GM12878 (cell line): Measurements from ENCODE around the gene MRPS9. TPM values are rescaled to one million over a fixed set of nuclear protein-coding genes. Genes with fewer than 3 reads are reported as not detected.

Source experiments
- ATAC-seq: fragments of 200-7000 bp; cut with Tn5 transposase; 3 replicates; pipeline ENCODE4 v1.9.1; 2020; ENCODE audit warnings: mild to moderate bottlenecking, moderate library complexity
- BruUV-seq: library from RNA; stranded (reverse); fragments of 400-500 nt; replicated peaks from 2 replicates; lab custom pipeline; 2021; lab: Mats Ljungman, UMichigan
- CTCF ChIA-PET: fragments of 300-600 bp; sonication (Branson Sonifier 250); formaldehyde crosslinking; extraction: SDS; loops from one replicate; lab custom pipeline; 2021; ENCODE audit warnings: inconsistent platforms; lab: Yijun Ruan, JAX
- POLR2A ChIA-PET: fragments of 350-600 bp; formaldehyde crosslinking; extraction: SDS; loops from one replicate; lab custom pipeline; 2021; ENCODE audit warnings: inconsistent platforms; lab: Charles Lee
- RAD21 ChIA-PET: fragments of 300-600 bp; sonication (Branson Sonifier 250); formaldehyde crosslinking; loops from one replicate; lab custom pipeline; 2023; ENCODE audit warnings: antibody characterized with exemption; ENCODE audit not compliant: unreplicated experiment; lab: Charles Lee
- SMC1A ChIA-PET: fragments of 300-600 bp; sonication (Branson Sonifier 250); formaldehyde crosslinking; loops from one replicate; lab custom pipeline; 2023; ENCODE audit not compliant: unreplicated experiment, uncharacterized antibody; lab: Charles Lee
- DNase-seq: peaks from one replicate; pipeline ENCODE4 v3.0.0-alpha.2; 2011; ENCODE audit warnings: low read depth, low spot score
- FAIRE-seq: peaks from 3 replicates; lab custom pipeline; 2011; peaks lifted over from hg19 to GRCh38; lab: Jason Lieb, UNC
- H2AFZ ChIP-seq: 2 replicates; pipeline ENCODE4 v1.6.0; 2011; ENCODE audit warnings: low read depth, low read length, control low read depth; ENCODE audit not compliant: control insufficient read depth
- H3K27ac ChIP-seq: 2 replicates; pipeline ENCODE4 v1.5.1; 2011; ENCODE audit warnings: control low read depth; ENCODE audit not compliant: control insufficient read depth, insufficient read depth
- H3K27me3 ChIP-seq, 2 experiments: replicated peaks in 1 of 2; 2 replicates each; pipeline versions ENCODE4 v1.6.0 to v1.6.1; 2011; ENCODE audit warnings: low read length in 1 of 2; ENCODE audit not compliant: control insufficient read depth in 2 of 2, insufficient read depth in 2 of 2
- H3K36me3 ChIP-seq, 2 experiments: 2 replicates each; pipeline ENCODE4 v1.5.1; 2011; ENCODE audit warnings: low read length in 1 of 2; ENCODE audit not compliant: control insufficient read depth in 2 of 2, insufficient read depth in 2 of 2
- H3K4me1 ChIP-seq: 2 replicates; pipeline ENCODE4 v1.6.1; 2011; ENCODE audit warnings: mild to moderate bottlenecking, low read length, moderate library complexity, mixed read lengths; ENCODE audit not compliant: control insufficient read depth, insufficient read depth
- H3K4me2 ChIP-seq: 2 replicates; pipeline ENCODE4 v1.6.0; 2011; ENCODE audit warnings: control low read depth; ENCODE audit not compliant: control insufficient read depth, insufficient read depth
- H3K4me3 ChIP-seq: fragments of 200-600 bp; sonication (generic); 2 replicates; pipeline ENCODE4 v1.5.1; 2016
- H3K79me2 ChIP-seq: 2 replicates; pipeline ENCODE4 v1.6.0; 2011; ENCODE audit warnings: low read length; ENCODE audit not compliant: control insufficient read depth, insufficient read depth
- H3K9ac ChIP-seq: 2 replicates; pipeline ENCODE4 v1.8.0; 2011; ENCODE audit warnings: low read length, control low read depth, mixed read lengths; ENCODE audit not compliant: control insufficient read depth, insufficient read depth
- H3K9me3 ChIP-seq: replicated peaks from 3 replicates; pipeline ENCODE4 v1.5.1; 2011; ENCODE audit warnings: mild to moderate bottlenecking, low read length; ENCODE audit not compliant: control insufficient read depth, insufficient read depth
- H4K20me1 ChIP-seq: 2 replicates; pipeline ENCODE4 v1.6.0; 2011; ENCODE audit not compliant: control insufficient read depth, insufficient read depth
- CBX5 ChIP-seq: sonication (generic); IDR thresholded peaks from 2 replicates; pipeline ENCODE4 v1.6.1; 2016; ENCODE audit warnings: low read depth, moderate library complexity, mild to moderate bottlenecking, inconsistent platforms
- CEBPB ChIP-seq, 2 experiments: fragments of 150-350 bp in 1 of 2; IDR thresholded peaks; 2 replicates each; pipeline ENCODE4 v1.6.1; 2012 to 2014; ENCODE audit warnings: low read depth in 2 of 2, low read length in 2 of 2, borderline replicate concordance in 1 of 2, inconsistent platforms in 1 of 2
- FOS ChIP-seq: IDR thresholded peaks from 3 replicates; pipeline ENCODE4 v1.6.1; 2011; ENCODE audit warnings: borderline replicate concordance; ENCODE audit not compliant: insufficient read length; ENCODE audit errors: extremely low read depth
- FOXM1 ChIP-seq: IDR thresholded peaks from 2 replicates; pipeline ENCODE4 v1.6.1; 2012; ENCODE audit warnings: low read depth, mild to moderate bottlenecking, inconsistent platforms, low read length, moderate library complexity
- KDM1A ChIP-seq: fragments of 200-600 bp; sonication (generic); IDR thresholded peaks from 2 replicates; pipeline ENCODE4 v1.6.1; 2016; ENCODE audit warnings: borderline replicate concordance
- NFIC ChIP-seq: IDR thresholded peaks from 2 replicates; pipeline ENCODE4 v1.6.1; 2012; ENCODE audit warnings: low read depth, mild to moderate bottlenecking, inconsistent platforms, low read length, moderate library complexity
- NFYA ChIP-seq: IDR thresholded peaks from 2 replicates; pipeline ENCODE4 v1.6.1; 2011; ENCODE audit warnings: low read depth, mild to moderate bottlenecking, low read length, improper control_type of control experiment, borderline replicate concordance
- POLR2AphosphoS2 ChIP-seq: IDR thresholded peaks from 2 replicates; pipeline ENCODE4 v1.6.1; 2011; ENCODE audit warnings: low read depth, mild to moderate bottlenecking, low read length, improper control_type of control experiment, moderate library complexity
- RELA ChIP-seq: fragments of 450-650 bp; IDR thresholded peaks from 2 replicates; pipeline ENCODE4 v1.8.0; 2014; ENCODE audit warnings: borderline replicate concordance; ENCODE audit not compliant: partially characterized antibody
- TAF1 ChIP-seq: IDR thresholded peaks from 2 replicates; pipeline ENCODE4 v1.6.1; 2011; ENCODE audit warnings: mild to moderate bottlenecking, low read depth, low read length, borderline replicate concordance
- TARDBP ChIP-seq: IDR thresholded peaks from 2 replicates; pipeline ENCODE4 v1.6.1; 2016; ENCODE audit warnings: borderline replicate concordance
- TBL1XR1 ChIP-seq: IDR thresholded peaks from 2 replicates; pipeline ENCODE4 v1.6.1; 2012; ENCODE audit warnings: low read depth, low read length, improper control_type of control experiment
- TCF12 ChIP-seq: IDR thresholded peaks from 2 replicates; pipeline ENCODE4 v1.6.1; 2011; ENCODE audit warnings: low read depth, mild to moderate bottlenecking, low read length
- ZNF217 ChIP-seq: fragments of 450-650 bp; IDR thresholded peaks from 2 replicates; pipeline ENCODE4 v1.6.1; 2017; ENCODE audit warnings: antibody characterized with exemption, mild to moderate bottlenecking
- WGBS: methylation state at CpG from one replicate; pipeline ENCODE4 v1.1.6; 2016; ENCODE audit warnings: low lambda C conversion rate; ENCODE audit not compliant: insufficient replicate concordance, insufficient coverage; ENCODE audit errors: missing lambda C conversion rate; 5-methylcytosine and 5-hydroxymethylcytosine counted together
- in situ Hi-C: fragments of 300-500 bp; cut with MboI; formaldehyde crosslinking; loops from 9 replicates; pipeline ENCODE4 v1.14.3; 2018; ENCODE audit warnings: mixed read lengths
- intact Hi-C: fragments of 100-400 bp; cut with micrococcal nuclease; formaldehyde crosslinking; loops from one replicate; pipeline ENCODE4 v1.14.2; 2022; ENCODE audit not compliant: unreplicated experiment
- polyA plus RNA-seq, 11 experiments: library from polyadenylated mRNA; depleted of rRNA in 4 of 11; unstranded in 6 of 11; stranded (reverse) in 5 of 11; fragments of >200 nt; fragmentation: Nextera tagmentation in 4 of 11; fragmentation: Illumina TruSeq in 1 of 11; extraction: Ambion mirVana in 4 of 11; extraction: Trizol in 1 of 11; gene quantifications; 1 replicate in 1 of 11; 2 replicates in 10 of 11; pipeline versions ENCODE4 v1.2.1 to v1.2.3, GENCODE V29; 2011 to 2016; ENCODE audit warnings: inconsistent platforms in 2 of 11, missing spikeins in 2 of 11, low read depth in 1 of 11
- total RNA-seq, 4 experiments: library from RNA; depleted of rRNA in 3 of 4; stranded (reverse); fragments of >200 nt in 3 of 4; fragmentation: Illumina TruSeq in 1 of 4; extraction: Trizol in 1 of 4; gene quantifications; 2 replicates each; pipeline versions ENCODE4 v1.2.1 to v1.2.3, GENCODE V29; 2013 to 2021
- TF ChIP-seq, protein P1 (sequence below): IDR thresholded peaks from 2 replicates; pipeline ENCODE4 v1.6.1; 2011; ENCODE audit warnings: borderline replicate concordance, low read depth, mild to moderate bottlenecking, moderate library complexity, low read length; ENCODE audit not compliant: insufficient read depth, poor library complexity, severe bottlenecking
- TF ChIP-seq, protein P2 (sequence below): fragments of 450-650 bp; IDR thresholded peaks from 2 replicates; pipeline ENCODE4 v1.6.1; 2014; ENCODE audit warnings: mild to moderate bottlenecking
- TF ChIP-seq, protein P3 (sequence below): IDR thresholded peaks from 2 replicates; pipeline ENCODE4 v1.6.1; 2011; ENCODE audit warnings: borderline replicate concordance, low read depth, mild to moderate bottlenecking, moderate library complexity, mixed read lengths, low read length; ENCODE audit not compliant: insufficient read depth; ENCODE audit errors: extremely low read length

MRPS9 gene
- total and polyA plus RNA-seq, 10 of the 15 experiments (the other 5 are each of a cell fraction or from before 2014, with no cell fraction given) = 39.1 to 111 (median 63.4) TPM

DNA sequence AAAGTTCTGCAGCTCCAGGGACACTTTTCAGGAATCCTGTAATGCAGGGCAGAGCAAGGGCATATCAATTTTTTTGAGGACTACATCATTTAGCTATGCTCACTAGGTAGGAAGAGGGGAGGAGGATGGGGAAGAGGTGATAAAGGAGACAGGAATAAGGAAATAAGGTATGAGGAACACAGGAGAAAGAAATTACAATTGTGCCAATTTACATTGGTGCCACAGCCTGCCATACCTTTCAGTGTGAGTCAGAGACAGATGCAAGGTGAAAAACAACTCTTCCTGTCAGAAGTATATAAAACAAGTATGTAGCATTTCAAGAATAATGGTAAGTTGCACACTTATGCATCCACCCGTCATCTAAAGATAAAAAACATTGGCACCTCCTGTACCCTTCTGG, 5.4 kb upstream of the MRPS9 start:
- ChIA-PET CTCF (no interaction called here), RAD21 (no interaction called here), POLR2A (no interaction called here), SMC1A (no interaction called here)
- intact Hi-C loops = no loop called here
- DNase-seq = no peak
- H4K20me1 ChIP-seq = no peaks in the 10 kb centered on the region
- 67% methylated on average over 1 of the region's 1 CpG for WGBS
- no peak for ATAC-seq
- H3K27me3 ChIP-seq = no peaks in the 10 kb centered on the region
- H3K4me2 ChIP-seq = no peak overlapping the region
- BruUV-seq = no TSS peak
- H3K4me3 ChIP-seq = no peak overlapping the region
- 0 out of 2 replicates have a peak, but pooled peaks cover 5% of the 10 kb centered on the region for H3K4me1 ChIP-seq
- no peaks in the 10 kb centered on the region for H3K36me3 ChIP-seq
- no peak for FAIRE-seq
- no peaks in the 10 kb centered on the region for H3K79me2 ChIP-seq
- no peak overlapping the region for H3K9ac ChIP-seq
- in situ Hi-C loops = no loop called here
- H3K9me3 ChIP-seq = no peaks in the 10 kb centered on the region
- no peak overlapping the region for H2AFZ ChIP-seq
- H3K27ac ChIP-seq = no peak overlapping the region
- TF ChIP-seq TCF12 = no peak
- no peak for TF ChIP-seq TAF1
- no peak for TF ChIP-seq KDM1A
- TF ChIP-seq, protein P1, sequence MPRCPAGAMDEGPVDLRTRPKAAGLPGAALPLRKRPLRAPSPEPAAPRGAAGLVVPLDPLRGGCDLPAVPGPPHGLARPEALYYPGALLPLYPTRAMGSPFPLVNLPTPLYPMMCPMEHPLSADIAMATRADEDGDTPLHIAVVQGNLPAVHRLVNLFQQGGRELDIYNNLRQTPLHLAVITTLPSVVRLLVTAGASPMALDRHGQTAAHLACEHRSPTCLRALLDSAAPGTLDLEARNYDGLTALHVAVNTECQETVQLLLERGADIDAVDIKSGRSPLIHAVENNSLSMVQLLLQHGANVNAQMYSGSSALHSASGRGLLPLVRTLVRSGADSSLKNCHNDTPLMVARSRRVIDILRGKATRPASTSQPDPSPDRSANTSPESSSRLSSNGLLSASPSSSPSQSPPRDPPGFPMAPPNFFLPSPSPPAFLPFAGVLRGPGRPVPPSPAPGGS = no peak
- no peak for TF ChIP-seq FOS
- no peak for TF ChIP-seq TBL1XR1
- TF ChIP-seq ZNF217 = no peak
- TF ChIP-seq, protein P2, sequence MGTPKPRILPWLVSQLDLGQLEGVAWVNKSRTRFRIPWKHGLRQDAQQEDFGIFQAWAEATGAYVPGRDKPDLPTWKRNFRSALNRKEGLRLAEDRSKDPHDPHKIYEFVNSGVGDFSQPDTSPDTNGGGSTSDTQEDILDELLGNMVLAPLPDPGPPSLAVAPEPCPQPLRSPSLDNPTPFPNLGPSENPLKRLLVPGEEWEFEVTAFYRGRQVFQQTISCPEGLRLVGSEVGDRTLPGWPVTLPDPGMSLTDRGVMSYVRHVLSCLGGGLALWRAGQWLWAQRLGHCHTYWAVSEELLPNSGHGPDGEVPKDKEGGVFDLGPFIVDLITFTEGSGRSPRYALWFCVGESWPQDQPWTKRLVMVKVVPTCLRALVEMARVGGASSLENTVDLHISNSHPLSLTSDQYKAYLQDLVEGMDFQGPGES = no peak
- TF ChIP-seq FOXM1 = no peak
- no peak for TF ChIP-seq POLR2AphosphoS2
- no peak for TF ChIP-seq NFIC
- no peak for TF ChIP-seq RELA
- no peak for TF ChIP-seq CBX5
- no peak for TF ChIP-seq TARDBP
- TF ChIP-seq CEBPB (IDR thresholded peaks at IDR 0.05; ENCODE audit: borderline replicate concordance in 1 of 2, low read depth in 2 of 2, low read length in 2 of 2) = no peak
- TF ChIP-seq, protein P3, sequence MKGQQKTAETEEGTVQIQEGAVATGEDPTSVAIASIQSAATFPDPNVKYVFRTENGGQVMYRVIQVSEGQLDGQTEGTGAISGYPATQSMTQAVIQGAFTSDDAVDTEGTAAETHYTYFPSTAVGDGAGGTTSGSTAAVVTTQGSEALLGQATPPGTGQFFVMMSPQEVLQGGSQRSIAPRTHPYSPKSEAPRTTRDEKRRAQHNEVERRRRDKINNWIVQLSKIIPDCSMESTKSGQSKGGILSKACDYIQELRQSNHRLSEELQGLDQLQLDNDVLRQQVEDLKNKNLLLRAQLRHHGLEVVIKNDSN = no peak
- no peak for TF ChIP-seq NFYA
- TF ChIP-seq, all 136 proteins: peak for 0
